C4-2B (cell line): ENCODE results near the gene CSNK1A1.

ENCODE experiments used
- H3K27ac ChIP-seq: fragments of 450-650 bp; 2 replicates; pipeline ENCODE4 v1.5.1; 2017
- ZFX ChIP-seq: fragments of 450-650 bp; IDR thresholded peaks from 2 replicates; pipeline ENCODE4 v1.6.1; 2017
- TF ChIP-seq, protein P1 (sequence below): fragments of 450-650 bp; conservative IDR thresholded peaks from 2 replicates; pipeline ENCODE4 v1.5.1; 2017; ENCODE audit warnings: mild to moderate bottlenecking

Gene CSNK1A1

DNA sequence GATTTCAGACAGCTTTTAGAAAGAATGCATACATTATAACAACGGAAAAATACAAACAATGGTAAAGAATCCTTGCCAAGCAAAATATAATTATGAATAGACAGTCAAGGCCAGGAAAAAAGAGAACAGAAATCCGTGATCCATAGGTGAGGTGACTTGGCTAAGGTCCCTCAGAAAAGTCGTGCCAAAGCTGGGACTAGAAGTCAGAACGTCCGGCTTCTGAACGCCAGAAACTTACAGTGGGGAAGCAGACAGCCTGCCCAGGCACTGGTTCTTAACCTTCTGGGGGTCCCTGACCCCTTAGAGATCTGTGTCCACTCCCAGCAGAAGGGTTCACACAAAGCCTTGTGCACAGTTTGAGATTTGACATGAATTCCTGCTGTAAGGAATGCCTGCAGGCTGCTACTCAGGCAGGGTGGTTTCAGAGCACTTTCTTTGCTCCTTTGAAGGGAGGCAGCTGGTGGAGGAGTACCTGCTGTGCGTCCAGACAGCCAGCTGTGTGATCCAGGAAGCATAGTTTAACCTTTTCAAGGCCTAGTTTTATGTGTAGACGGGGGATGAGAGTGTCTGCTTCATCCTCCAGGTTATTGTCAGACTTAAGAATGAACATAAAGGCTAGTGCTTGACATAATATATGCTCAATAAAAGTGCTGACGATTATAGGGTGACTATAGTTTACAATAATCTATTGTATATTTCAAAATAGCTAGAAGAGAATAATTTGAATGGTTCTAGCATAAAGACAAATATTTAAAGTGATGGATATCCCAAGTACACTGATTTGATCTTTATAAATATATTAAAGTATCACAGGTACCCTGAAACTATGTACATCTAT, 30.9 kb upstream of the CSNK1A1 start:
- H3K27ac ChIP-seq = peak overlapping the region; percentile 97
- TF ChIP-seq, protein P1, sequence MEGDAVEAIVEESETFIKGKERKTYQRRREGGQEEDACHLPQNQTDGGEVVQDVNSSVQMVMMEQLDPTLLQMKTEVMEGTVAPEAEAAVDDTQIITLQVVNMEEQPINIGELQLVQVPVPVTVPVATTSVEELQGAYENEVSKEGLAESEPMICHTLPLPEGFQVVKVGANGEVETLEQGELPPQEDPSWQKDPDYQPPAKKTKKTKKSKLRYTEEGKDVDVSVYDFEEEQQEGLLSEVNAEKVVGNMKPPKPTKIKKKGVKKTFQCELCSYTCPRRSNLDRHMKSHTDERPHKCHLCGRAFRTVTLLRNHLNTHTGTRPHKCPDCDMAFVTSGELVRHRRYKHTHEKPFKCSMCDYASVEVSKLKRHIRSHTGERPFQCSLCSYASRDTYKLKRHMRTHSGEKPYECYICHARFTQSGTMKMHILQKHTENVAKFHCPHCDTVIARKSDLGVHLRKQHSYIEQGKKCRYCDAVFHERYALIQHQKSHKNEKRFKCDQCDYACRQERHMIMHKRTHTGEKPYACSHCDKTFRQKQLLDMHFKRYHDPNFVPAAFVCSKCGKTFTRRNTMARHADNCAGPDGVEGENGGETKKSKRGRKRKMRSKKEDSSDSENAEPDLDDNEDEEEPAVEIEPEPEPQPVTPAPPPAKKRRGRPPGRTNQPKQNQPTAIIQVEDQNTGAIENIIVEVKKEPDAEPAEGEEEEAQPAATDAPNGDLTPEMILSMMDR = no peak
- TF ChIP-seq ZFX = no peak

DNA sequence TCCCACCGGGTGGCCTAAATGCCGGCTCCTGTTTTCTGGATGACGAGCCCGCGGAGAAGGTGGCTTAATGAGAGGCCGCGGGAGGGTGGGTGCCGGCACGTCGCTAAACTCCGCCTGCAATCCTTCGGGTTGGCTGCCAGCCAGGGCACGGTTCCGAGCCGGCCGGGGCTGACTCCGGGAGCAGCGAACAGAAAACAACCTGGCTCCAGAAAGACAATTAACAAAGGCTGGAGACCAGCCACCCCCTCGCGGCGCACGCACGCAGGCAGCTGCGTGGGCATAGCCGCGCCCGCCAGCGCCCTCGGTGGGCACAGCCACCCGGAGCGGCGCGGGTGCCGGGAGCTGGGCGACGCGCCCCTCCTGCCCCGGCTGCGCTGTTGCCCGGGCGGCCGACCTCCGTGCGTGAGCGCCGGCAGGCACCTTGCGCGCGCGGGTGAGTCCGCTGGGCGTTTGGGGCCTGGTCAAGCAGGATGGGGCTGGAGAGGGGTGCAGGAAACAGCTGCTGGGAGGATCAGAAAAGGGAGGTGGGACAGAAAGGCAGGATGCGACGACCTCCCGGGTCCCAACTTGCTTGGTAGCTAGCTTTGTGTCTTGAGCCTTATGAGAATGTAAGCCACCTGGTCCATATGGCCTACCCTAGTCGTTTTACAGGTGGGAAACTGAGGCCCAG, 30.1 kb upstream of the CSNK1A1 start, which contains the start of gene ARHGEF37:
Gene ARHGEF37, plus strand, starts transcription at position 307 of the 670 bp plus-strand sequence. CDS start 16,272 bp downstream, outside the sequence.
- H3K27ac ChIP-seq = peak within 1 kb of the TSS; percentile 97
- TF ChIP-seq, protein P1 = no peak; the same call in 1 of the 2 replicates
- TF ChIP-seq ZFX = peak; percentile 86

DNA sequence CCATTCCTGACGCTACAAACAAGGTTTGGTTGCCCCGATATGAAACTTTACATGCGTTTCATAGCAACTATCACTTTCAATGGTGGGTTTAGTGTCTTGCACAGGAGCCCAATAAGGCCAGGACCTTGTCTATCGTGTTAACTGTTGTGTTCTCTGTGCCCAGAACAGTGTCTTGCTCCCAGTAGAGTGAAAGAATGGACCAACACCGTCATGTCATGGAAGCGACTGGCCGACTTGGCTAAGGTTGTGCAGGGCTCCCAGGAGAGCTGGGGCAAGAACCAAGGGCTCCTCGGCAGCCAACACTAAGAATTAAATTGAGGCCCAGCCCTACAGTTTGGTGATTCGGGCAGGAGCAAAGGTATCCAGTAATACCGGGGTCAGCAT, 29.6 kb upstream of the CSNK1A1 start:
- no peak for TF ChIP-seq ZFX
- TF ChIP-seq, protein P1 = no peak
- peak overlapping the region; percentile 97 for H3K27ac ChIP-seq

DNA sequence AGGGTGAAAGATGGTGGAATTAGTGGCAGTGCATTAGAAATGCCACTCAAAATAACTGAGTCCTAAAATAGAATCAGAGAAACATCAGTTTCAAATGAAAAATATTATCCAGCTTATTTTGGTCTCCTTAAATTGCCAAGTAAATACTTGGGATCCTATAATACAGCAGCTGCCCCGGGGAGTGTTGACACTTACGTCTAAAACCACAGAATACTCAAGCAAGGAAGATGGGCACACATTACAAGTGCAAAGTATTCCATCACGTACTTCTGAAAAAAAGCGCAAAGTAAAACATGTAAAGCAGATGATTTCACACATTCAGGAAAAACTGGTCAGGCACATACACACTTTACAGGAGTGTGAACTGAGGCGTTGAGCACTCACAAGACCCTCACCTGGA, 27.7 kb upstream of the CSNK1A1 start:
- H3K27ac ChIP-seq = no peak overlapping the region
- TF ChIP-seq, protein P1 = no peak
- no peak for TF ChIP-seq ZFX

DNA sequence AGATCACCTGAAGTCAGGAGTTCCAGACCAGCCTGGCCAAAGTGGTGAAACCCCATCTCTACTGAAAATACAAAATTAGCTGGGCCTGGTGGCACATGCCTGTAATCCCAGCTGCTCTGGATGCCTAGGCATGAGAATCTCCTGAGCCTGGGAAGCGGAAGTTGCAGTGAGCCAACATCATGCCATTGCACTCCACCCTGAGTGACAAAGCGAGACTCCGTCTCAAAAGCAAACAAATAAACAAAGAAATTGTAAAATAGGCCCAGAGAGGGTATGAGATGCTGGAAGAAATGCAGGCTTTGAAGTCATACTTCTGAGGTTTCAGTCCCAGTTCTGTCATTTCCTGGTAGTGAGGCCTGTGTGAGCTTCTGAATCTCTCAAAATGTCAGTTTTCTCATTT, 24.8 kb upstream of the CSNK1A1 start:
- no peak for TF ChIP-seq ZFX
- TF ChIP-seq, protein P1 = no peak
- H3K27ac ChIP-seq = no peak overlapping the region

DNA sequence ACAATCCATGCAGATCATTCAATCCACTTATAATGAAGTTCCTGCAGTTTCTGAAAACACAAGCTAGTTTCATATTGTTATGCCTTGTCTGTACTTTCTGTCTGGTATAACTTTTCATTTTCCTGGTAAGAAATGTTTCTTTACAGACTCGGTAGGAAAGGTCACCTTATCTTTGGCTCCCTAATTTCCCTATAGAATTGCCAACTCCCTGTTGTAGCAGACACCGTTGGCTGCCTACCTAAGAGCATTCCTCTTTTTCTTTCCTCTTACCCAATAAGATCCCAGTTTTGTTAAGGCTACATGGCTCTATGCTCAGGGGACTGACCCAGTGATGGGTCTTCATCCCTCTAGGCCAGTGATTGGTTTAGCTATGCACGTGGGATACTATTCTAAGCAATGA, 23.9 kb upstream of the CSNK1A1 start:
- TF ChIP-seq, protein P1 = no peak
- no peak for TF ChIP-seq ZFX
- H3K27ac ChIP-seq = no peak overlapping the region
